Fibroblast of lung (primary cell): ENCODE results near the gene WIPF2. TPM values are rescaled to one million over a fixed set of nuclear protein-coding genes. Genes with fewer than 3 reads are reported as not detected.
"Not testable (repeated sequence)": the region's sequence is repeated elsewhere in the genome, so short reads cannot be mapped to it uniquely, and the experiment has no call there.

Experiments
- DNase-seq, 2 donors: peaks; one replicate each; pipeline versions ENCODE4 v3.0.0 to v3.0.0-alpha.2; 2010; ENCODE audit warnings: low read depth in 2 of 2
- H2AFZ ChIP-seq: 2 replicates; pipeline ENCODE4 v1.5.1; 2012; ENCODE audit warnings: low read length, control low read depth, inconsistent platforms
- H3K27ac ChIP-seq: 2 replicates; pipeline ENCODE4 v1.5.1; 2011; ENCODE audit warnings: low read length, control low read depth; ENCODE audit not compliant: insufficient read depth
- H3K27me3 ChIP-seq: 2 replicates; pipeline ENCODE4 v1.5.1; 2011; ENCODE audit warnings: mild to moderate bottlenecking, low read length; ENCODE audit not compliant: control insufficient read depth, insufficient read depth
- H3K36me3 ChIP-seq: 2 replicates; pipeline ENCODE4 v1.5.1; 2011; ENCODE audit warnings: low read length; ENCODE audit not compliant: control insufficient read depth, insufficient read depth
- H3K4me1 ChIP-seq: 2 replicates; pipeline ENCODE4 v1.5.1; 2011; ENCODE audit warnings: low read length; ENCODE audit not compliant: control insufficient read depth, insufficient read depth; ENCODE audit errors: extremely low read depth
- H3K4me2 ChIP-seq: 2 replicates; pipeline ENCODE4 v1.5.1; 2011; ENCODE audit warnings: low read length, control low read depth; ENCODE audit not compliant: insufficient read depth; ENCODE audit errors: extremely low read depth
- H3K4me3 ChIP-seq, 4 experiments: fragments of 200-600 bp in 1 of 4; sonication (generic) in 1 of 4; replicated peaks in 1 of 4; 2 replicates each; pipeline ENCODE4 v1.5.1; 2011 to 2016; ENCODE audit warnings: low read length in 4 of 4, low read depth in 3 of 4, mild to moderate bottlenecking in 3 of 4, control low read depth in 2 of 4, inconsistent platforms in 1 of 4, mixed read lengths in 1 of 4; ENCODE audit not compliant: insufficient read depth in 1 of 4; ENCODE audit errors: control extremely low read depth in 1 of 4
- H3K79me2 ChIP-seq: 2 replicates; pipeline ENCODE4 v1.5.1; 2012; ENCODE audit warnings: mild to moderate bottlenecking, low read length, inconsistent platforms; ENCODE audit not compliant: control insufficient read depth, insufficient read depth
- H3K9ac ChIP-seq: 2 replicates; pipeline ENCODE4 v1.5.1; 2011; ENCODE audit warnings: mild to moderate bottlenecking, low read length, control low read depth; ENCODE audit not compliant: insufficient read depth
- H3K9me3 ChIP-seq: 2 replicates; pipeline ENCODE4 v1.5.1; 2012; ENCODE audit warnings: low read depth, low read length; ENCODE audit not compliant: control insufficient read depth, insufficient read depth
- H4K20me1 ChIP-seq: 2 replicates; pipeline ENCODE4 v1.5.1; 2011; ENCODE audit warnings: low read length; ENCODE audit not compliant: control insufficient read depth, insufficient read depth; ENCODE audit errors: extremely low read depth
- CTCF ChIP-seq, 2 donors: IDR thresholded peaks in 1 of 2; conservative IDR thresholded peaks in 1 of 2; 1 replicate in 1 of 2; 2 replicates in 1 of 2; pipeline ENCODE4 v1.5.1; 2011 to 2012; ENCODE audit warnings: low read length in 2 of 2, control low read depth in 1 of 2, inconsistent platforms in 1 of 2, low read depth in 1 of 2, mild to moderate bottlenecking in 1 of 2
- EZH2 ChIP-seq: IDR thresholded peaks from 2 replicates; pipeline ENCODE4 v1.5.1; 2012; ENCODE audit warnings: low read length, control low read depth, mild to moderate bottlenecking; ENCODE audit errors: missing control alignments
- polyA plus RNA-seq, 2 donors: library from polyadenylated mRNA; depleted of rRNA in 1 of 2; stranded (reverse) in 1 of 2; unstranded in 1 of 2; fragments of >200 nt; gene quantifications; 2 replicates each; pipeline ENCODE4 v1.2.1, GENCODE V29; 2011 to 2012; ENCODE audit warnings: missing spikeins in 1 of 2
- total RNA-seq: library from RNA; depleted of rRNA; stranded (reverse); fragments of >200 nt; gene quantifications from 2 replicates; pipeline ENCODE4 v1.2.1, GENCODE V29; 2014

Gene WIPF2
- total and polyA plus RNA-seq, 2 donors (not counting 1 experiment from before 2014, with no cell fraction given) = 7.6 to 9.1 TPM

- TF ChIP-seq CTCF (conservative IDR thresholded peaks at IDR 0.05 in 1 of 2, IDR thresholded peaks at IDR 0.05 in 1 of 2; ENCODE audit: low read depth in 1 of 2, low read length in 2 of 2) = no peak
- no peak for TF ChIP-seq EZH2
- DNase-seq = no peak
- no peak overlapping the region for H3K9ac ChIP-seq
- no peak overlapping the region for H3K4me2 ChIP-seq
- no peak overlapping the region for H3K4me3 ChIP-seq
- no peaks in the 10 kb centered on the region for H4K20me1 ChIP-seq
- H3K27ac ChIP-seq = no peak overlapping the region
- H2AFZ ChIP-seq = no peak overlapping the region
- no peaks in the 10 kb centered on the region for H3K9me3 ChIP-seq
- H3K27me3 ChIP-seq = no peaks in the 10 kb centered on the region
- no peaks in the 10 kb centered on the region for H3K36me3 ChIP-seq
- no peaks in the 10 kb centered on the region for H3K4me1 ChIP-seq
- H3K79me2 ChIP-seq = peaks cover 17% of the 10 kb centered on the region
These were observed 11.6 kb downstream of the WIPF2 start for GRCh38 chr17:40230670-40231069.

GRCh38 chr17:40231928-40232327, 12.8 kb downstream of the WIPF2 start:
- not testable (repeated sequence) for H2AFZ ChIP-seq, H3K9me3 ChIP-seq, H3K36me3 ChIP-seq, H3K4me2 ChIP-seq, H3K4me1 ChIP-seq, H3K27me3 ChIP-seq, H4K20me1 ChIP-seq, H3K27ac ChIP-seq, DNase-seq, H3K4me3 ChIP-seq, H3K9ac ChIP-seq
- peaks cover 13% of the 10 kb centered on the region for H3K79me2 ChIP-seq

DNA sequence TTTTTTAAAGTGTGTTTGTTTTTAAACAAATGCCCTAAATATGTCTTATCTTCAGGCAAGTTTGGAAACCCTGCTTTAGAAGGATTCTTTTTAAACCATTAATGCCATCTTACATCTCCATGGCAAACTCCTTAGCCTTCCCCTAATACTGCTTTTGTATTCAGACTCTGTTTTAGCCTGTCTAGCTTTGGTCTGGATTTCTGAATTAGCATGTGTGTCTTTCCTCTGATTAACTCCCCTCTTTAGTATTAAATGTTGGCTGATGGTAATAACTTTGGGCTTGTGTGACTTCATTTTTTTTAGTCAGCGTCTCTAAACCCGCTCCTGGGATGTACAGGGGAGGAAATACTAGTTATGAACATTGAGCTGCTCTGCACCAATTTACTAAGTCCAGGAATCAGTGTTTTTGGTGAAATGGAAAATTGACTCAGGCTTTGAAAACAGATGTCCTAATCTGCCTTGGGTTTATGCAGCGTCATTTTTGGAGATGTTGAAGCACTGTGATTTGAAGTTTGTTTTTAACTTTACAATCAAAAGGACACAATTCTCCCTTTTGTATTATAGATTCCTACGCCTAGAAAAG, 22.2 kb downstream of the WIPF2 start:
- no peak overlapping the region for H2AFZ ChIP-seq
- no peaks in the 10 kb centered on the region for H3K27me3 ChIP-seq
- no peak overlapping the region for H3K9ac ChIP-seq
- H3K4me1 ChIP-seq = peaks cover 9% of the 10 kb centered on the region
- H3K36me3 ChIP-seq = no peaks in the 10 kb centered on the region
- H3K79me2 ChIP-seq = peaks cover 22% of the 10 kb centered on the region
- no peak overlapping the region for H3K4me3 ChIP-seq
- TF ChIP-seq CTCF (conservative IDR thresholded peaks at IDR 0.05 in 1 of 2, IDR thresholded peaks at IDR 0.05 in 1 of 2; ENCODE audit: low read depth in 1 of 2, low read length in 2 of 2) (no peak), EZH2 (no peak)
- H4K20me1 ChIP-seq = peaks cover 1% of the 10 kb centered on the region
- no peak for DNase-seq
- no peak overlapping the region for H3K27ac ChIP-seq
- H3K9me3 ChIP-seq = no peaks in the 10 kb centered on the region
- no peak overlapping the region for H3K4me2 ChIP-seq
